Adrenal gland (tissue), 12 donors: Measurements from ENCODE around the gene IL16. TPM values are rescaled to one million over a fixed set of nuclear protein-coding genes. Genes with fewer than 3 reads are reported as not detected.

ENCODE experiments used
- DNase-seq, 7 donors: peaks; one replicate each; pipeline ENCODE4 v3.0.0-alpha.2; 2019 to 2020
- H3K27ac ChIP-seq, 5 donors: fragments of 200-600 bp; sonication (generic) in 4 of 5; 1 replicate in 3 of 5; 2 replicates in 2 of 5; pipeline versions ENCODE4 v1.5.1 to v1.8.0; 2016 to 2020; ENCODE audit warnings: mild to moderate bottlenecking in 1 of 5
- H3K27me3 ChIP-seq: fragments of 200-600 bp; 2 replicates; pipeline ENCODE4 v1.8.0; 2021
- H3K36me3 ChIP-seq, 2 donors: fragments of 200-600 bp; replicated peaks in 1 of 2; 1 replicate in 1 of 2; 2 replicates in 1 of 2; pipeline versions ENCODE4 v1.5.1 to v1.8.0; 2018 to 2022
- H3K4me1 ChIP-seq, 2 donors: fragments of 200-600 bp; replicated peaks in 1 of 2; 1 replicate in 1 of 2; 2 replicates in 1 of 2; pipeline versions ENCODE4 v1.5.1 to v1.8.0; 2018 to 2021
- H3K4me3 ChIP-seq, 4 donors: fragments of 200-600 bp; sonication (generic) in 3 of 4; one replicate each; pipeline ENCODE4 v1.5.1; 2016 to 2018
- H3K9me3 ChIP-seq, 3 donors: fragments of 200-600 bp; sonication (generic) in 1 of 3; replicated peaks in 1 of 3; 1 replicate in 2 of 3; 2 replicates in 1 of 3; pipeline versions ENCODE4 v1.5.1 to v1.8.0; 2016 to 2021
- CTCF ChIP-seq, 6 experiments: fragments of 450-650 bp in 4 of 6; fragments of 200-600 bp in 2 of 6; sonication (generic) in 1 of 6; IDR thresholded peaks; 1 replicate in 5 of 6; 2 replicates in 1 of 6; pipeline versions ENCODE4 v1.5.1 to v1.8.0; 2016 to 2021; ENCODE audit warnings: antibody characterized with exemption in 6 of 6, mild to moderate bottlenecking in 2 of 6, moderate library complexity in 1 of 6
- POLR2A ChIP-seq, 2 donors: fragments of 450-650 bp; IDR thresholded peaks; one replicate each; pipeline ENCODE4 v1.6.1; 2017; ENCODE audit warnings: antibody characterized with exemption in 2 of 2, mild to moderate bottlenecking in 2 of 2, moderate library complexity in 1 of 2
- WGBS, 4 donors: extraction: QIAGEN DNeasy Blood & Tissue Kit in 2 of 4; methylation state at CpG; one replicate each; pipeline versions ENCODE4 v1.1.5 to v1.1.7; 2013 to 2017; 5-methylcytosine and 5-hydroxymethylcytosine counted together
- intact Hi-C, 2 donors: fragments of 100-400 bp; cut with DNase I; formaldehyde crosslinking; loops; one replicate each; pipeline versions ENCODE4 v1.14.1 to v1.15.0; 2022 to 2023
- polyA plus RNA-seq, 3 donors: library from polyadenylated mRNA; stranded (reverse); fragments of 200-250 nt in 2 of 3; fragments of 350-450 nt in 1 of 3; fragmentation: Illumina TruSeq in 1 of 3; extraction: RNeasy Lipid Tissue Mini Kit (QIAGEN cat#74804) in 1 of 3; gene quantifications; one replicate each; pipeline ENCODE4 v1.2.3, GENCODE V29; 2013 to 2014
- total RNA-seq, 9 donors: library from RNA; depleted of rRNA in 4 of 9; stranded (reverse); fragments of >200 nt in 4 of 9; fragments of 120-200 nt in 1 of 9; fragmentation: NEBNext Ultra II Directional in 1 of 9; extraction: Animal tissue kit (Norgen Biotek cat#: 25700) in 1 of 9; gene quantifications; one replicate each; pipeline versions ENCODE4 v1.1.0 to v1.2.4, GENCODE V29; 2013 to 2023
- donor health status: healthy with polysubstance abuse.
- donor health status: Bipolar disorder and iron deficiency.
- donor health status: DM: yes; HTN: yes; CAD: no.
- donor health status: DM: no; HTN: no; CAD: no.
- donor health status: DM: no; HTN: no; CAD: no.
- donor health status: DM: yes; HTN: yes; CAD: no.

The IL16 gene
- total and polyA plus RNA-seq, 12 donors, result 2.2 to 16.0 (median 6.3) TPM

GRCh38 chr15:81216422-81216821 lies 19.7 kb downstream of the IL16 start:
- TF ChIP-seq CTCF (IDR thresholded peaks at IDR 0.05) (no peak), POLR2A (IDR thresholded peaks at IDR 0.05) (no peak)
- intact Hi-C loops, result no loop called here
- no peaks in the 10 kb centered on the region for H3K36me3 ChIP-seq
- DNase-seq, result no peak
- H3K27ac ChIP-seq, result no peak overlapping the region
- no peaks in the 10 kb centered on the region for H3K27me3 ChIP-seq
- no peaks in the 10 kb centered on the region for H3K9me3 ChIP-seq
- no peaks in the 10 kb centered on the region for H3K4me1 ChIP-seq
- no peak overlapping the region for H3K4me3 ChIP-seq
- 61 to 76% (median 68%) methylated on average over 3 of the region's 3 CpGs for WGBS, 4 donors

DNA sequence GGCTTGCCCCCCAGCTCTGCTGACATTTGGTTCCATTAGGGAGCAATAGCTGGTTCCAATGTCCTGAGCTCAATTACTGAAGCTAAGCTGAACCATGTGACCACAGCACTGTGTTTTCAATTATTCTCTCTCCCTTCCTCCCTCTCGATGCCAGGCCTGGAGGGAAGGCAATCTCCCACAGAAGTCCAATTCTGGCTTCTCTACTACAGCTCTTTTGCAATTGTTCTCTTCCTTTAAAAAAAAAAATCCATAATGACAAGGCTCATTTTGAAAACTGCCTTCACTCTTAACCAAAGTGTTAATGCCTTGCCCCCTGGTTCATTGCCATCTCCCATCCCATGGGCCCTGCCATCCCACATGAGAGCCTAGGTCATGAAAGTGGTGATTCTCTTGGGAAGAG lies 24.8 kb downstream of the IL16 start:
- no peaks in the 10 kb centered on the region for H3K27me3 ChIP-seq
- WGBS, 4 donors, result 39 to 82% (median 69%) methylated on average over 1 of the region's 1 CpG
- H3K9me3 ChIP-seq, result no peaks in the 10 kb centered on the region
- intact Hi-C loops, result no loop called here
- H3K36me3 ChIP-seq, result no peaks in the 10 kb centered on the region
- peak overlapping the region in 2 of 5 donors; percentile 30 to 65 for H3K27ac ChIP-seq
- H3K4me3 ChIP-seq, result no peak overlapping the region
- TF ChIP-seq POLR2A (IDR thresholded peaks at IDR 0.05) (no peak), CTCF (IDR thresholded peaks at IDR 0.05) (no peak)
- H3K4me1 ChIP-seq, result no peaks in the 10 kb centered on the region
- no peak for DNase-seq

- Histone ChIP-seq H3K9me3 (no peaks in the 10 kb centered on the region), H3K27ac (peak overlapping the region in 1 of 5 donors; percentile 39), H3K36me3 (no peaks in the 10 kb centered on the region), H3K4me3 (no peak overlapping the region), H3K4me1 (no peaks in the 10 kb centered on the region), H3K27me3 (no peaks in the 10 kb centered on the region)
- intact Hi-C loops, result no loop called here
- no peak for TF ChIP-seq POLR2A (IDR thresholded peaks at IDR 0.05)
- TF ChIP-seq CTCF (IDR thresholded peaks at IDR 0.05), result no peak
- DNase-seq, result no peak
- WGBS, 4 donors, result 68 to 86% (median 82%) methylated on average over 3 of the region's 3 CpGs
Observed at GRCh38 chr15:81222007-81222406, 25.3 kb downstream of the IL16 start.

- 61 to 76% (median 69%) methylated on average over 2 of the region's 2 CpGs for WGBS, 4 donors
- H3K27me3 ChIP-seq, result no peaks in the 10 kb centered on the region
- no peak overlapping the region for H3K27ac ChIP-seq
- H3K9me3 ChIP-seq, result no peaks in the 10 kb centered on the region
- H3K4me3 ChIP-seq, result no peak overlapping the region
- TF ChIP-seq CTCF (IDR thresholded peaks at IDR 0.05) (no peak), POLR2A (IDR thresholded peaks at IDR 0.05) (no peak)
- no peaks in the 10 kb centered on the region for H3K36me3 ChIP-seq
- intact Hi-C loops, result no loop called here
- H3K4me1 ChIP-seq, result no peaks in the 10 kb centered on the region
- DNase-seq, result no peak
Observed at GRCh38 chr15:81223346-81223971, 26.8 kb downstream of the IL16 start.
